NB4 (cell line): ENCODE data around the gene SPATA24.

Experiments used
- DNase-seq: peaks from one replicate; pipeline ENCODE4 v3.0.0; 2010; ENCODE audit warnings: low read depth
- H3K4me3 ChIP-seq: one replicate; pipeline ENCODE4 v1.5.1; 2011; ENCODE audit warnings: mild to moderate bottlenecking, low read depth, low read length, moderate library complexity
- MYC ChIP-seq: IDR thresholded peaks from 2 replicates; pipeline ENCODE4 v1.6.1; 2011; ENCODE audit warnings: low read depth, low read length
- POLR2A ChIP-seq: IDR thresholded peaks from 2 replicates; pipeline ENCODE4 v1.6.1; 2011; ENCODE audit warnings: mild to moderate bottlenecking; ENCODE audit not compliant: insufficient read length; ENCODE audit errors: extremely low read depth
- TF ChIP-seq, protein P1 (sequence below): IDR thresholded peaks from one replicate; pipeline ENCODE4 v1.5.1; 2012; ENCODE audit warnings: low read depth, low read length
- TF ChIP-seq, protein P2 (sequence below): IDR thresholded peaks from 2 replicates; pipeline ENCODE4 v1.6.1; 2011; ENCODE audit warnings: low read depth, low read length

SPATA24 gene

DNA sequence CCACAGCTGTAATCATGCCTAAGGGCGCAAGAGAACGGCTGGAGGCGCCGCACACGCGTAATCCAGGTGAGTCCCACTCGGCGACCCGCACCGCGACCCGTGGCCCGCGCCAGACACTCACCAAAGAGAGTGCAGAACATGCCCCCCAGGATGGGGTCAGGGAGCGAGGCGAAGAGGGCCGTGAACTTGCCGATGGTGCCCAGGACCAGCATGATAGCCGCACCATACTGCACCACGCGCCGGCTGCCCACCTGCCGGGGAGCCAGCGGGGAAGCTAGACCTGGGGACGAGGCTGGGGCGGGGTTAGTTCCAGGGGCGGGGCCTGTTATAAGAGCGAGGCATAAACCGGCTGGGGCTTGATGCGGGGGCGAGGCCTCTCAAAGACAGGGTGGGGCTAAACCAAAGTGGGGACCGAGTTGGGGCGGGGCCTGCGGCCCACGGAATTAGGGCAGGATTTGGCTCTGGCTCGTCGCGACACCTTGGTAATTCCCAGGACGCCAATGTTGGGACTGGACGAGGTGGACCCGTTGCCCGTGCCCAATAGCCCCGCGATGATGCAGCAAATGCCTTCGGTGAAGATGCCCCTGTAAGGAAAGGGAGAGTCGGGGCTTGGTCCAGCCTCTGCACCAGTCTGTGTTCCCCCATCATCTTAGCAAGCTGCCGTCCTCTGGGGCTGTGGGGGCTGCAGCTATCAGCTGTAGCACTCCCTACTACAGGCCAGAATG is 25.6 kb downstream of the SPATA24 start:
- no peak overlapping the region for H3K4me3 ChIP-seq
- no peak for DNase-seq
- TF ChIP-seq POLR2A (no peak), MYC (no peak)
- TF ChIP-seq, protein P1, sequence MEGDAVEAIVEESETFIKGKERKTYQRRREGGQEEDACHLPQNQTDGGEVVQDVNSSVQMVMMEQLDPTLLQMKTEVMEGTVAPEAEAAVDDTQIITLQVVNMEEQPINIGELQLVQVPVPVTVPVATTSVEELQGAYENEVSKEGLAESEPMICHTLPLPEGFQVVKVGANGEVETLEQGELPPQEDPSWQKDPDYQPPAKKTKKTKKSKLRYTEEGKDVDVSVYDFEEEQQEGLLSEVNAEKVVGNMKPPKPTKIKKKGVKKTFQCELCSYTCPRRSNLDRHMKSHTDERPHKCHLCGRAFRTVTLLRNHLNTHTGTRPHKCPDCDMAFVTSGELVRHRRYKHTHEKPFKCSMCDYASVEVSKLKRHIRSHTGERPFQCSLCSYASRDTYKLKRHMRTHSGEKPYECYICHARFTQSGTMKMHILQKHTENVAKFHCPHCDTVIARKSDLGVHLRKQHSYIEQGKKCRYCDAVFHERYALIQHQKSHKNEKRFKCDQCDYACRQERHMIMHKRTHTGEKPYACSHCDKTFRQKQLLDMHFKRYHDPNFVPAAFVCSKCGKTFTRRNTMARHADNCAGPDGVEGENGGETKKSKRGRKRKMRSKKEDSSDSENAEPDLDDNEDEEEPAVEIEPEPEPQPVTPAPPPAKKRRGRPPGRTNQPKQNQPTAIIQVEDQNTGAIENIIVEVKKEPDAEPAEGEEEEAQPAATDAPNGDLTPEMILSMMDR = no peak
- TF ChIP-seq, protein P2, sequence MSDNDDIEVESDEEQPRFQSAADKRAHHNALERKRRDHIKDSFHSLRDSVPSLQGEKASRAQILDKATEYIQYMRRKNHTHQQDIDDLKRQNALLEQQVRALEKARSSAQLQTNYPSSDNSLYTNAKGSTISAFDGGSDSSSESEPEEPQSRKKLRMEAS = no peak

DNA sequence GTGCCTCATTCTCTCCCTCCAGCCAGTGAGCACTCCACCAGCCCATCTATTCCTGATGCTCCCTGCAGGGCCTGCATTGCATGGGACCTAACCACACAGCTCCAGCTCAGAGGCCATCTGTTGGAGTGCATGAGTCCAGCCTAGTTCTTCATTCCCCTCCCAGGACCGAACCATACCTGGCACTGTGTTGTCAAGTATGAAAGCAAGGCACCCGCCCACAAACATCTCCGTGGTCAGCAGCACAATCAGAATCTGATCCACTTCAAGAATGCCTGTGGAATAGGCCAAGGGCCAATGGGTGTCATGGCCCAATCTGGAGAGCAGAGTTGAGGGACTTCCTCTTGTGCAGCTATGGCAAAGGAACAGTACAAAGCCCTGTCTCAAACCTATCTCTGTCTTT is 26.7 kb downstream of the SPATA24 start:
- no peak for DNase-seq
- H3K4me3 ChIP-seq = no peak overlapping the region
- TF ChIP-seq MYC = no peak
- TF ChIP-seq, protein P2 = no peak
- no peak for TF ChIP-seq POLR2A
- TF ChIP-seq, protein P1 = no peak

DNA sequence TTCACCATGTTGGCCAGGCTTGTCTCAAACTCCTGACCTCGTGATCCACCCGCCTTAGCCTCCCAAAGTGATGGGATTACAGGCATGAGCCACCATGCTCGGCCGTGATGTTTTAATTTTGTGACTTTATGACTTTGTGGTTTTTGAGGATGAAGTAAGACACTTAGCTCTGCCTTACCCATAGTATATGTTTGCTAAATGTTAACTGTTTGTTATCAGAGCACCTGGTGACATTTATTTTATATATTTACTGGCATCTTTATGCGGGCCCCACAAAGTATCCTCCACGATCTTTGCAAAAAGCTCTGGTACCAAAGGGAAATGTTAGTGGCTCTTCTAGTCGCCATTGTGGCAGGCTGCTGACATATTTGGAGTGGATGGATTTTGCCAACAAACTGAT is 27.5 kb downstream of the SPATA24 start:
- no peak for TF ChIP-seq POLR2A
- TF ChIP-seq MYC = no peak
- TF ChIP-seq, protein P2 = no peak
- TF ChIP-seq, protein P1 = no peak
- DNase-seq = no peak
- H3K4me3 ChIP-seq = no peak overlapping the region

DNA sequence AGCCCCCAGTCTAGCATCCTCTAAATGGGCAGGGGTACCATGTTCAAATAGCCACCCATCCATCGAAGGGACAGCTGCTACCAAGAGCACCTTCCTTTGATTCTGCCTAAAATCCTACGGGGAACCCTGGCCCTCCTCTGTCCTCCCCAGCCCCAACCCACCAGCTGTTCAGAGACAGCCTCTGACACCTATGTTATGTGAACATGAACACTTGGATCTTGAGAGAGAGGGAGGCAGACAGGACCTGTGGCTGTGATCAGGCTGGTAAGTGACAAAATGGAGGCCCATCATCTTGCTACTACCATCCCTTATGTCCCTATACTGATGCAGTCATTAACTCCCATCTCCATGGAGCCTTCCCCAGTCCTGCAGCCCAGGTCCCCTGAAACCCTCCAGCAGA is 29.0 kb downstream of the SPATA24 start:
- TF ChIP-seq, protein P1 = no peak
- no peak for TF ChIP-seq POLR2A
- no peak for TF ChIP-seq MYC
- H3K4me3 ChIP-seq = no peak overlapping the region
- DNase-seq = no peak

DNA sequence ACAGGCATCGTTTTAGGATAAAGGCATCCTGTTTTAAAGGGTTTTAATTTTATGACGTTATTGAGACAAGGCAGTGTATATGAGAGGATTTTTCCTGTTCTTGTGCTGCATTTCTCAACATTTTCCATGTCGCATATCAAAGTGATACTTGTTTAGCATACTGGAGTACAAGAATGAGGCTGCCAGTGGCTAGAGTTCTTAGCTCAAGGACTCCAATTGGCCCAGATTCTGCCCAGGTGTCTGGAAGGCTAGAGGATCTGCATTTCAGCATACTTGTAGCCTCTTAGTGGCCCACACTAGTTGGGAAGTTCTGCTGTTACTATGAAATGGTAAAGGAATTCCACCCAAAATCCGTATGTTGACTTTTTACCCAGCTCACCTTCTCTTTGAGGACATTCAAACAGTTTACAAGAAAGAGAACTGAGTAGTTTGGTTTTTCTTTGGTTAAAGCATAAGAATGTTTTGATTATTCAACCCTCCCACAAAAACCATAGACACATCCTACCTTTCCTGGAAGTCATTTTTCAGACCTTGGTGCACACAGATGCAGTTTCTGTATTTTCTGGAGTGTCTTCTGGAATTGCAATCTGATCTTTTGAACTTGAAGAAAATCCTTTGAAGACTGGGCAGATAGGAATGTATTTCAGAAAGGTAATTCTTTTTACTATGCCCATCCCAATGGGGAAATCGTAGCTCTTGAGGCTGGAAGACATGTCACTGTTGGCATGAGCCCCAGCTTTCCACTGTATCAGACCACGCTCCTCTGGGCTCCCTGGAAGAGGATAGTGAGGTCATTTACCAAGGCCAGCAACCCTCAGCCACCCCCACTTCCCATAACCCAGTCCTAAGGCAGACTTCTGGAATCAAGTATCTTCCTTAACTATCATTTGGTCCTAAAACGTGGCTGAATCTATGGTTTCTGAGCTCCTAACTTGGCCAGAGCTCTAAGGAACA is 32.1 kb downstream of the SPATA24 start:
- TF ChIP-seq POLR2A = no peak
- no peak for TF ChIP-seq MYC
- TF ChIP-seq, protein P2 = no peak
- TF ChIP-seq, protein P1 = no peak
- no peak overlapping the region for H3K4me3 ChIP-seq
- DNase-seq = no peak
